ENCODE measurements around the gene CAMSAP2. TPM values are rescaled to one million over a fixed set of nuclear protein-coding genes. Genes with fewer than 3 reads are reported as not detected.
A peak's percentile ranks its signal among the peaks of the same experiment; 100 is the strongest.

Gene CAMSAP2
- total and polyA plus RNA-seq, 5 donors: 6.9 to 39.5 (median 36.0) TPM

GRCh38 chr1:200771625-200772555 is 33.2 kb downstream of the CAMSAP2 start:
- DNase-seq: no peak
- Histone ChIP-seq H3K9me3 (ENCODE audit: control insufficient read depth, low read length) (no peaks in the 10 kb centered on the region), H3K27me3 (ENCODE audit: control insufficient read depth, insufficient read depth) (no peaks in the 10 kb centered on the region), H3K4me1 (ENCODE audit: control insufficient read depth, insufficient read depth, low read length) (peaks cover 7% of the 10 kb centered on the region), H3K27ac (ENCODE audit: low read length) (no peak overlapping the region), H3K4me3 (ENCODE audit: low read length) (no peak overlapping the region)
- ATAC-seq: no peak
- intact Hi-C loops (cut with DNase I): no loop called here
- 97% methylated on average over 5 of the region's 5 CpGs for WGBS

GRCh38 chr1:200774311-200774710 is 35.6 kb downstream of the CAMSAP2 start:
- Histone ChIP-seq H3K4me3 (ENCODE audit: low read length) (no peak overlapping the region), H3K27me3 (ENCODE audit: control insufficient read depth, insufficient read depth) (no peaks in the 10 kb centered on the region), H3K9me3 (ENCODE audit: control insufficient read depth, low read length) (no peaks in the 10 kb centered on the region), H3K4me1 (ENCODE audit: control insufficient read depth, insufficient read depth, low read length) (peaks cover 9% of the 10 kb centered on the region), H3K27ac (ENCODE audit: low read length) (no peak overlapping the region)
- DNase-seq (no peak), ATAC-seq (no peak)
- intact Hi-C loops (cut with DNase I): no loop called here
- WGBS: 44% methylated on average over 2 of the region's 2 CpGs

DNA sequence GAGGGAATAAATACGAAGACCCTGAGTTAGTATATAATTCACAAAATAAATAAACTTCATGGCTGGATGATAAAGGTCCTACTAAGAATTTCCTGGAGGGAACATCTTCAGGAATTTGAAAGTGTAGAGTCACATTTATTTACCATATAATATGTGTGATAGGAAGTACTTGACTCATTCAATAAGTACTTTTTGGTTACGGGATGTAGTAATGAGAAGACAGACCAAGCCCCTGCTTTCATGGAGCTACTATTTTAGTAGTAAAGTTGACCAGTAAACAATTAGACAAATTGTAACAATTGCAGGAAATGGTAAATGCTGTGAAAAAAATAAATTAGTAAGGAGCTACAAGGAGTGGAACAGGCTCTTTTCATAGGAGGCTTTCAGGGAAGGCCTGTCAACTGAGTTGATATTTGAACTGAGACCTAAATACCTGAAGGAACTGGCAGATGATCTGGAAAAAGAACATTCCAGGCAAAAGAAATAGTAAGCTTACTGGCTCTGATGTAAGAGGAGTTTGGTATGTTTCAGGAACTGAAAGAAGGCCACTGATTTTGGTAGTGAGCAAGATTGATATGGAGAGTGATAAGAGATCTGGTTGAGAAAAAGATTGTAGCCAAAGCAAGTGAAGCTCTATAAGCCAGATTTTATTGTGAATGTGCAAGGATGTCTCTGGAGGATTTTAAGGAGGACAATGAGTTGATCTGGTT is 36.2 kb downstream of the CAMSAP2 start:
- H3K27ac ChIP-seq (ENCODE audit: low read length): no peak overlapping the region
- DNase-seq (no peak), ATAC-seq (no peak)
- H3K4me1 ChIP-seq (ENCODE audit: control insufficient read depth, insufficient read depth, low read length): peaks cover 9% of the 10 kb centered on the region
- WGBS: 64% methylated on average over 2 of the region's 2 CpGs
- no peak overlapping the region for H3K4me3 ChIP-seq (ENCODE audit: low read length)
- H3K9me3 ChIP-seq (ENCODE audit: control insufficient read depth, low read length): no peaks in the 10 kb centered on the region
- intact Hi-C loops (cut with DNase I): no loop called here
- H3K27me3 ChIP-seq (ENCODE audit: control insufficient read depth, insufficient read depth): no peaks in the 10 kb centered on the region

- no peak for DNase-seq
- intact Hi-C loops (cut with DNase I): no loop called here
Observed at GRCh38 chr1:200775850-200776249, 37.2 kb downstream of the CAMSAP2 start.

DNA sequence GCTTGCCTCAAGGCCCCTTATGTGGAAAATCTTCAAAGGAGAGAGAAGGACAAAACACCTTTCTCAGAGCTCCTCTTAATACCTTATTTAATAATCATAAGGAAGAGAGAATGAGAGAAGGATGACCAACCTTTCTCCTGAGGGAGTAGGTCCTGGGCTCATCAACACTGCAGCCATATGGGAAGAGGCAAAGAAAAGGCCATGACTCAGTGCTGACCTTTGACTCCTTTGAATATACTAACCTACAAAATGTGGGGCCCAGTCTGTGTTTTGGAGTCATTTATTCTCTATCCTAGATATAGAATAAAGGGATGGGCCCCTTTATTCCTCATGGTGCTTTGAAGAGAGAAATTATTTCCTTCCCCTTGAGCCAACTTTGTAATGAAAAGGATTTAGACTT is 38.3 kb downstream of the CAMSAP2 start:
- intact Hi-C loops (cut with DNase I): no loop called here
- Histone ChIP-seq H3K4me3 (ENCODE audit: low read length) (no peak overlapping the region), H3K27ac (ENCODE audit: low read length) (no peak overlapping the region), H3K4me1 (ENCODE audit: control insufficient read depth, insufficient read depth, low read length) (peaks cover 13% of the 10 kb centered on the region), H3K27me3 (ENCODE audit: control insufficient read depth, insufficient read depth) (no peaks in the 10 kb centered on the region), H3K9me3 (ENCODE audit: control insufficient read depth, low read length) (no peaks in the 10 kb centered on the region)
- DNase-seq (no peak), ATAC-seq (peak in 1 of 2 donors; percentile 18)

More at GRCh38 chr1:200775850-200776249, 37.2 kb downstream of the CAMSAP2 start:
- Histone ChIP-seq H3K4me1 (ENCODE audit: control insufficient read depth, insufficient read depth, low read length) (peaks cover 11% of the 10 kb centered on the region), H3K4me3 (ENCODE audit: low read length) (no peak overlapping the region), H3K9me3 (ENCODE audit: control insufficient read depth, low read length) (no peaks in the 10 kb centered on the region), H3K27ac (ENCODE audit: low read length) (no peak overlapping the region), H3K27me3 (ENCODE audit: control insufficient read depth, insufficient read depth) (no peaks in the 10 kb centered on the region)
- ATAC-seq: no peak

DNA sequence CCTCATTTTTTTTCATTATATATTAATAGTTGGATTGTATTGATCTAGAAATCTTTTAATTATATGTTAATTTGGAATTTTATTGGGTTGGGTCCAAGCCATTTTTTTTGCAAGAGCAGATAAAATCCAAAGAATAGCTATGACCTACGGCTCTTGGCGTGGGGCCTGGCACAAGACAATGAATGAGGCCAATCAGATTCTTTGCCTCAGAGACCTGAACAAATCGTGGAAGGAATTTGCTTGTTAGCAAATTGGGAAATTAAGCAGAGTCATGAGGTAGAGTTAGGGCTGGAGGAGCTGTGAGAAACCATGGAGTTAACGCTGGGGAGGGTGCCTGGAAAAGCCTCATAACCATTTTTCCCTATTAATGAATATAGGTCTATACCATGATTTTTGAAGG is 40.1 kb downstream of the CAMSAP2 start:
- intact Hi-C loops (cut with DNase I): no loop called here
- Histone ChIP-seq H3K27me3 (ENCODE audit: control insufficient read depth, insufficient read depth) (no peaks in the 10 kb centered on the region), H3K4me3 (ENCODE audit: low read length) (no peak overlapping the region), H3K27ac (ENCODE audit: low read length) (no peak overlapping the region), H3K4me1 (ENCODE audit: control insufficient read depth, insufficient read depth, low read length) (peaks cover 13% of the 10 kb centered on the region), H3K9me3 (ENCODE audit: control insufficient read depth, low read length) (no peaks in the 10 kb centered on the region)
- ATAC-seq: peak in 1 of 2 donors; percentile 64
- WGBS: 50% methylated on average over 4 of the region's 4 CpGs
- DNase-seq: no peak

DNA sequence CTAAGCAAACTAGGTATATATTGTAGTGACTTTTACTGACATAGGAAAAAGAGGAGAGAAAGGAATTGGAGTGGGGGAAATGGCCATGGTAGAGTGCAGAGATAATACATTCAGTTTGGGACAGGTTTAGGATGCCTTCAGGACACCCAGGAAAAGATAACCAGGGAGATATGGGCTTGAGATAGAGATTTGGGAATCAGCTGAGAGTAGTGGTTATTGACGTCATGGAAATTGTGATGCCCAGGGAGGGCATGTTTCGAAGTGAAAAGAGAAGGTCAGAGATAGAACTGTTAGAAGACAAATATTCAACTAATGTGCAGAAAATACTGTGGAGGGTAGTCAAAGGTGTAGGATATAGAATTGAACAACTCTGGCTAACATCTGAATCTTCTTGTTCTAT is 40.6 kb downstream of the CAMSAP2 start:
- H3K27ac ChIP-seq (ENCODE audit: low read length): peak overlapping the region; percentile 37
- 77% methylated on average over 2 of the region's 2 CpGs for WGBS
- H3K9me3 ChIP-seq (ENCODE audit: control insufficient read depth, low read length): no peaks in the 10 kb centered on the region
- no peaks in the 10 kb centered on the region for H3K27me3 ChIP-seq (ENCODE audit: control insufficient read depth, insufficient read depth)
- H3K4me3 ChIP-seq (ENCODE audit: low read length): no peak overlapping the region
- intact Hi-C loops (cut with DNase I): no loop called here
- peaks cover 11% of the 10 kb centered on the region for H3K4me1 ChIP-seq (ENCODE audit: control insufficient read depth, insufficient read depth, low read length)
- DNase-seq (no peak), ATAC-seq (no peak)

GRCh38 chr1:200780545-200781369 is 42.1 kb downstream of the CAMSAP2 start:
- Histone ChIP-seq H3K27me3 (ENCODE audit: control insufficient read depth, insufficient read depth) (no peaks in the 10 kb centered on the region), H3K27ac (ENCODE audit: low read length) (no peak overlapping the region), H3K4me3 (ENCODE audit: low read length) (peak overlapping the region; percentile 45), H3K4me1 (ENCODE audit: control insufficient read depth, insufficient read depth, low read length) (peaks cover 11% of the 10 kb centered on the region), H3K9me3 (ENCODE audit: control insufficient read depth, low read length) (no peaks in the 10 kb centered on the region)
- no peak for ATAC-seq
- DNase-seq: no peak
- intact Hi-C loops (cut with DNase I): no loop called here
- WGBS: 40% methylated on average over 5 of the region's 5 CpGs

GRCh38 chr1:200783926-200784325 is 45.2 kb downstream of the CAMSAP2 start:
- H3K27me3 ChIP-seq (ENCODE audit: control insufficient read depth, insufficient read depth): no peaks in the 10 kb centered on the region
- intact Hi-C loops (cut with DNase I): no loop called here
- H3K4me3 ChIP-seq (ENCODE audit: low read length): no peak overlapping the region
- peaks cover 5% of the 10 kb centered on the region for H3K4me1 ChIP-seq (ENCODE audit: control insufficient read depth, insufficient read depth, low read length)
- H3K9me3 ChIP-seq (ENCODE audit: control insufficient read depth, low read length): no peaks in the 10 kb centered on the region
- H3K27ac ChIP-seq (ENCODE audit: low read length): no peak overlapping the region
- WGBS: 96% methylated on average over 6 of the region's 6 CpGs
- DNase-seq: no peak
- no peak for ATAC-seq

DNA sequence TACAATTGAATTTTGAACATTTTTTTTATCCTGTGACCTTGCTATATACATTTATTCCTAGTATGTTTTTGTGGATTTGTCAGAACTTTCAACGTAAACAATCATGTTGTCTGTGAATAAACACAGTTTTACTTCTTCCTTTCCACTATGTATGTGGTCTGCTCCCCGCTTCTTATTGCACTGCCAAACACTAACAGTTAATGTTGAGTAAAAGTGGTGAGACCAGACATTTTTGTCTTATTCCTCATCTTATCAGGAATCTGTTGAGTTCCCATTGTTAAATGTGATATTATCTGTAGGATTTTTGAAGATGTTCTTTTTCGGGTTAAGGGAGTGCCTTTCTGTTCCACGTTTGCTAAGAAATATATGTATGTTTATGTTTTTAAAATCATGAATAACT is 45.9 kb downstream of the CAMSAP2 start:
- no peak overlapping the region for H3K4me3 ChIP-seq (ENCODE audit: low read length)
- 94% methylated on average over 4 of the region's 4 CpGs for WGBS
- no peaks in the 10 kb centered on the region for H3K9me3 ChIP-seq (ENCODE audit: control insufficient read depth, low read length)
- DNase-seq: no peak
- ATAC-seq: no peak
- no peak overlapping the region for H3K27ac ChIP-seq (ENCODE audit: low read length)
- no peaks in the 10 kb centered on the region for H3K27me3 ChIP-seq (ENCODE audit: control insufficient read depth, insufficient read depth)
- intact Hi-C loops (cut with DNase I): no loop called here
- H3K4me1 ChIP-seq (ENCODE audit: control insufficient read depth, insufficient read depth, low read length): peaks cover 4% of the 10 kb centered on the region
